ENCODE measurements around the gene CKB.

The CKB gene

DNA sequence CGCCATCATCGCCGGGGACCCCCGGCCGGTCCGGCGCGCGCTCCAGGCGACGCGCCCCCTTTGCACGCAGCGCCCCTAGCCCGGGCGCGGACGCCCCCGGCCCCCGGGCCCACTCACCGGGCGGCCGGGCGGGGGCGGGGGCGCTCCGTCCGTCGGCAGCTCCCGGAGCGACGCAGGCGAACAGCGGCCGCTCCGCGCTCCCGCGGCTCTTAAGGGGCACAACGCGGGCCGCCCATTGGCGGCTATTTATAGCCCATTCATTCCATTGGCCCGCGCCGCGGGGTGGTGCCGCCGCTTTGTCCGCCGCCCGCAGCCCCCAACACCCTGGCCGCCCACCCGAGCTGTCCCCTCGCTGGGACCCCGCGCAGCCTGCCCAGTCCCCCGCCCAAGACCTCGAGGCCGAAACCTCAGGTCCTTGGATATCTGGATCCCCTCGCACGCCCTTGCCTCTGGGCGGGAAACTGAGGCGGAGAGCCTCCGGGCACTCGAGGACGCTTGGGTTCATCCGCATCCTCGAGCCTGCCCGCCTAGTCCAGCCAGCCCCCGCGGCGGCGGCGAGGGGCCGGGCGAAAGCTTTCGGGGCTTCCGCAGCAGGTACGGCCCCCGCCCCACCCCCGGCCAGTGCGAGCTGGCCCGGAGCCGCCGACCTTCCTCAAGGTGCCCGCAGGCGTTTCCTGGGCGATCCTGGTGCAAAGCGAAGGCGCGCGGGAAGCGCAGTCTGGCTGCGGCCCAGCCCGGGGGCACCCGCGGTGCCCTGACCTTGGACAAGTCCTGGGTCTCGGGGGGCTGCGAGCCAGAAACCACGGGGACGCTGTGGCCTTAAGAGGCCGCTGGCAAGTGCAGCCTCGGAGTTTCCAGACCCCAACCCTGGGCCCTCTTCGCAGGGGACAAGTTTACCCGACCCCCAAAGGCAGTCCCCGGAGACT lies at the start of gene CKB:
Gene CKB, minus strand, starts transcription at position 182 of the 926 bp plus-strand sequence. CDS start 337 bp downstream, outside the sequence.
- no peaks in the 10 kb centered on the region for H3K9me2 ChIP-seq (replicated peaks; ENCODE audit: insufficient read depth, low read length)
- H3K9ac ChIP-seq (ENCODE audit: low read length), result no peak within 1 kb of the TSS
- H3K4me2 ChIP-seq (ENCODE audit: low read depth, low read length), result no peak within 1 kb of the TSS
- no peaks in the 10 kb centered on the region for H3F3A ChIP-seq (ENCODE audit: insufficient read depth, low read length)
- no peak within 1 kb of the TSS for H3K4me3 ChIP-seq (ENCODE audit: low read length)
- no peaks in the 10 kb centered on the region for H3K36me3 ChIP-seq (replicated peaks; ENCODE audit: insufficient read depth, low read length)
- no peaks in the 10 kb centered on the region for H4K20me1 ChIP-seq (ENCODE audit: insufficient read depth, low read length)
- H3K79me2 ChIP-seq (ENCODE audit: low read length), result no peaks in the 10 kb centered on the region
- DNase-seq, result no peak
- H3K9me3 ChIP-seq (replicated peaks; ENCODE audit: insufficient read depth, low read length), result no peaks in the 10 kb centered on the region
- no peak within 1 kb of the TSS for H3K27ac ChIP-seq (ENCODE audit: low read length)
- no peaks in the 10 kb centered on the region for H3K4me1 ChIP-seq (ENCODE audit: low read length)
- no peak within 1 kb of the TSS for H2AFZ ChIP-seq (ENCODE audit: low read length)
- TF ChIP-seq, protein P1, sequence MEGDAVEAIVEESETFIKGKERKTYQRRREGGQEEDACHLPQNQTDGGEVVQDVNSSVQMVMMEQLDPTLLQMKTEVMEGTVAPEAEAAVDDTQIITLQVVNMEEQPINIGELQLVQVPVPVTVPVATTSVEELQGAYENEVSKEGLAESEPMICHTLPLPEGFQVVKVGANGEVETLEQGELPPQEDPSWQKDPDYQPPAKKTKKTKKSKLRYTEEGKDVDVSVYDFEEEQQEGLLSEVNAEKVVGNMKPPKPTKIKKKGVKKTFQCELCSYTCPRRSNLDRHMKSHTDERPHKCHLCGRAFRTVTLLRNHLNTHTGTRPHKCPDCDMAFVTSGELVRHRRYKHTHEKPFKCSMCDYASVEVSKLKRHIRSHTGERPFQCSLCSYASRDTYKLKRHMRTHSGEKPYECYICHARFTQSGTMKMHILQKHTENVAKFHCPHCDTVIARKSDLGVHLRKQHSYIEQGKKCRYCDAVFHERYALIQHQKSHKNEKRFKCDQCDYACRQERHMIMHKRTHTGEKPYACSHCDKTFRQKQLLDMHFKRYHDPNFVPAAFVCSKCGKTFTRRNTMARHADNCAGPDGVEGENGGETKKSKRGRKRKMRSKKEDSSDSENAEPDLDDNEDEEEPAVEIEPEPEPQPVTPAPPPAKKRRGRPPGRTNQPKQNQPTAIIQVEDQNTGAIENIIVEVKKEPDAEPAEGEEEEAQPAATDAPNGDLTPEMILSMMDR (IDR thresholded peaks at IDR 0.05; ENCODE audit: low read length), result no peak
- TF ChIP-seq EZH2 (optimal IDR thresholded peaks at IDR 0.05; ENCODE audit: low read depth, low read length), result no peak
- TF ChIP-seq EZH2phosphoT487 (IDR thresholded peaks at IDR 0.05; ENCODE audit: low read length), result no peak
- H3K27me3 ChIP-seq (replicated peaks; ENCODE audit: insufficient read depth, low read length), result no peaks in the 10 kb centered on the region; the same call in 1 of the 2 replicates

DNA sequence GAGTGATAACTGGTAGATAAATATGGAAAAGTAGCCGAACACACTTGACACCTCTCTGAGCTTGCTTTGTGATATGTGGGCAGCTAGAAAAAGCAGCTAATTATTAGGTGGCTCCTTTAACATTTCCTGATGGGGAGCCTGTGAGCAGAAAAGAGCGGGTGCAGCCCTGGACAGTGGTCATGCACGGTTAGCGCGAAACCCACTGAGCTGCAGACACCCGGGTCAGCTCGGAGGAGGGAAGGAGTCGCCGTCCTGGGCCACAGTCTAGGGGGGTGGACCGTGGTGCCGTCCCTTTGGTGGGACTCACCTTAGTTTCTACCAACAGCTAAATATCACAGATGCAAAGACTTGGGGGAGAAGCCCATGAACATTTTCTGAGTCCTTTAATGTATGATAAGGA lies 46.8 kb upstream of the CKB start:
- no peaks in the 10 kb centered on the region for H3K9me3 ChIP-seq (replicated peaks; ENCODE audit: insufficient read depth, low read length)
- TF ChIP-seq EZH2phosphoT487 (IDR thresholded peaks at IDR 0.05; ENCODE audit: low read length) (no peak), EZH2 (optimal IDR thresholded peaks at IDR 0.05; ENCODE audit: low read depth, low read length) (no peak)
- TF ChIP-seq, protein P1 (IDR thresholded peaks at IDR 0.05; ENCODE audit: low read length), result no peak
- no peak overlapping the region for H3K27ac ChIP-seq (ENCODE audit: low read length)
- H3K27me3 ChIP-seq (replicated peaks; ENCODE audit: insufficient read depth, low read length), result no peaks in the 10 kb centered on the region
- H3K4me1 ChIP-seq (ENCODE audit: low read length), result no peaks in the 10 kb centered on the region
- H2AFZ ChIP-seq (ENCODE audit: low read length), result no peak overlapping the region
- H3F3A ChIP-seq (ENCODE audit: insufficient read depth, low read length), result no peaks in the 10 kb centered on the region
- H3K36me3 ChIP-seq (replicated peaks; ENCODE audit: insufficient read depth, low read length), result no peaks in the 10 kb centered on the region
- H3K4me2 ChIP-seq (ENCODE audit: low read depth, low read length), result no peak overlapping the region
- H3K4me3 ChIP-seq (ENCODE audit: low read length), result no peak overlapping the region
- no peak for DNase-seq
- H3K79me2 ChIP-seq (ENCODE audit: low read length), result peaks cover 13% of the 10 kb centered on the region
- no peaks in the 10 kb centered on the region for H4K20me1 ChIP-seq (ENCODE audit: insufficient read depth, low read length)
- no peak overlapping the region for H3K9ac ChIP-seq (ENCODE audit: low read length)
- no peaks in the 10 kb centered on the region for H3K9me2 ChIP-seq (replicated peaks; ENCODE audit: insufficient read depth, low read length)

DNA sequence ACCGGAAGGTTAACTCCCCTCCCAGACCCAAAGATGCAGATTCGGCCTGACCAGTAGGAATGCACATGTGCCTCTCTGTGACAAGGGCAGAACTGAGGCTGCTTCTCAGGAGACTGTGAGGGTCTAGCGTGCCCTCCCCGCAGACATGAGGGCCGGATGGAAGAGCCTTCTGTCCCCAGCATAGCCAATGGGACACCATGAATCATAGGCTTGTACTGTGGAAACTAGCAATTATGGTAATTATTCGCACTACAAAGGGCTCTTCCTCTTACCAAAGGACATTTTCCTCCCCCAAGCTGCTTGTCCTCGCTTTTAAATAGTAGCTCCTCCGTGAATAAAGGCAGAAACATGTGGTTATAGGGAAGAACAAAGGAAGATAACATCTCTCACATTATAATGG lies 46.3 kb upstream of the CKB start:
- H3K4me3 ChIP-seq (ENCODE audit: low read length), result no peak overlapping the region
- no peak overlapping the region for H3K4me2 ChIP-seq (ENCODE audit: low read depth, low read length)
- TF ChIP-seq EZH2phosphoT487 (IDR thresholded peaks at IDR 0.05; ENCODE audit: low read length) (no peak), EZH2 (optimal IDR thresholded peaks at IDR 0.05; ENCODE audit: low read depth, low read length) (no peak)
- H3K9me3 ChIP-seq (replicated peaks; ENCODE audit: insufficient read depth, low read length), result no peaks in the 10 kb centered on the region
- H3K79me2 ChIP-seq (ENCODE audit: low read length), result peaks cover 17% of the 10 kb centered on the region
- no peak overlapping the region for H2AFZ ChIP-seq (ENCODE audit: low read length)
- H3K36me3 ChIP-seq (replicated peaks; ENCODE audit: insufficient read depth, low read length), result no peaks in the 10 kb centered on the region
- no peaks in the 10 kb centered on the region for H3K9me2 ChIP-seq (replicated peaks; ENCODE audit: insufficient read depth, low read length)
- no peak overlapping the region for H3K9ac ChIP-seq (ENCODE audit: low read length)
- no peaks in the 10 kb centered on the region for H3F3A ChIP-seq (ENCODE audit: insufficient read depth, low read length)
- no peak overlapping the region for H3K27ac ChIP-seq (ENCODE audit: low read length)
- no peak for DNase-seq
- H4K20me1 ChIP-seq (ENCODE audit: insufficient read depth, low read length), result no peaks in the 10 kb centered on the region
- H3K4me1 ChIP-seq (ENCODE audit: low read length), result no peaks in the 10 kb centered on the region
- H3K27me3 ChIP-seq (replicated peaks; ENCODE audit: insufficient read depth, low read length), result no peaks in the 10 kb centered on the region

Data from MM.1S (cell line).